IMR-90 (cell line): ENCODE results near the gene SYMPK. TPM values are rescaled to one million over a fixed set of nuclear protein-coding genes. Genes with fewer than 3 reads are reported as not detected.

Experiments
- ATAC-seq: fragments of 200-7000 bp; cut with Tn5 transposase; 2 replicates; pipeline ENCODE4 v1.9.1; 2020; ENCODE audit warnings: low read depth, mild to moderate bottlenecking, moderate library complexity
- BruUV-seq: library from RNA; stranded (reverse); fragments of 400-500 nt; replicated peaks from 2 replicates; lab custom pipeline; 2021; lab: Mats Ljungman, UMichigan
- CTCF ChIA-PET: fragments of 300-600 bp; formaldehyde crosslinking; extraction: SDS; loops from one replicate; lab custom pipeline; 2021; ENCODE audit warnings: antibody characterized with exemption; lab: Yijun Ruan, JAX
- POLR2A ChIA-PET: fragments of 300-600 bp; sonication (Branson Sonifier 250); formaldehyde crosslinking; loops from one replicate; lab custom pipeline; 2022; ENCODE audit warnings: antibody characterized with exemption; ENCODE audit not compliant: unreplicated experiment; lab: Charles Lee
- DNase-seq: peaks from one replicate; pipeline ENCODE4 v3.0.0; 2013
- H2AFZ ChIP-seq: replicated peaks from 2 replicates; pipeline ENCODE3; 2013; ENCODE audit warnings: low read length, mild to moderate bottlenecking; ENCODE audit not compliant: poor library complexity
- H2AK5ac ChIP-seq: 2 replicates; pipeline ENCODE4 v1.6.1; 2013; ENCODE audit warnings: low read depth, low read length, inconsistent platforms
- H2AK9ac ChIP-seq: replicated peaks from 2 replicates; pipeline ENCODE3; 2013; ENCODE audit warnings: mild to moderate bottlenecking, low read depth, low read length, moderate library complexity; ENCODE audit not compliant: poor library complexity
- H2BK120ac ChIP-seq: 2 replicates; pipeline ENCODE4 v1.6.1; 2013; ENCODE audit warnings: low read depth, low read length, inconsistent platforms
- H2BK15ac ChIP-seq: 3 replicates; pipeline ENCODE4 v1.6.1; 2013; ENCODE audit warnings: low read depth, low read length, inconsistent platforms
- H2BK20ac ChIP-seq: 2 replicates; pipeline ENCODE4 v1.6.1; 2013; ENCODE audit warnings: low read depth, mild to moderate bottlenecking, inconsistent platforms, low read length, moderate library complexity
- H2BK5ac ChIP-seq: 2 replicates; pipeline ENCODE4 v1.6.1; 2013; ENCODE audit warnings: mild to moderate bottlenecking, low read depth, low read length, inconsistent platforms; ENCODE audit not compliant: poor library complexity, severe bottlenecking
- H3K14ac ChIP-seq: replicated peaks from 2 replicates; pipeline ENCODE4 v1.6.1; 2013; ENCODE audit warnings: low read depth, low read length, inconsistent platforms
- H3K18ac ChIP-seq: 2 replicates; pipeline ENCODE4 v1.6.1; 2013; ENCODE audit warnings: low read depth, low read length, control low read depth
- H3K23ac ChIP-seq: 2 replicates; pipeline ENCODE4 v1.6.1; 2013; ENCODE audit warnings: low read depth, low read length, inconsistent platforms
- H3K27ac ChIP-seq: 2 replicates; pipeline ENCODE4 v1.5.1; 2013; ENCODE audit warnings: mild to moderate bottlenecking, control low read depth, low read length; ENCODE audit not compliant: insufficient read depth
- H3K27me3 ChIP-seq: 2 replicates; pipeline ENCODE4 v1.6.1; 2013; ENCODE audit warnings: low read length; ENCODE audit not compliant: control insufficient read depth, insufficient read depth
- H3K36me3 ChIP-seq: 2 replicates; pipeline ENCODE4 v1.6.1; 2013; ENCODE audit warnings: low read length, mixed read lengths; ENCODE audit not compliant: control insufficient read depth, insufficient read depth
- H3K4ac ChIP-seq: 2 replicates; pipeline ENCODE4 v1.6.1; 2013; ENCODE audit warnings: low read depth, low read length, inconsistent platforms
- H3K4me1 ChIP-seq: 2 replicates; pipeline ENCODE4 v1.6.1; 2013; ENCODE audit warnings: low read length, mixed read lengths; ENCODE audit not compliant: control insufficient read depth, insufficient read depth
- H3K4me2 ChIP-seq: 2 replicates; pipeline ENCODE4 v1.6.1; 2013; ENCODE audit warnings: low read depth, mild to moderate bottlenecking, control low read depth, low read length, moderate library complexity
- H3K4me3 ChIP-seq: 2 replicates; pipeline ENCODE4 v1.5.1; 2013; ENCODE audit warnings: low read depth, mild to moderate bottlenecking, control low read depth, low read length, moderate library complexity; ENCODE audit not compliant: insufficient read depth
- H3K56ac ChIP-seq: 2 replicates; pipeline ENCODE4 v1.6.1; 2013; ENCODE audit warnings: low read length, inconsistent platforms; ENCODE audit not compliant: insufficient read depth; ENCODE audit errors: extremely low read depth
- H3K79me1 ChIP-seq, 2 experiments: 2 replicates each; pipeline ENCODE4 v1.6.1; 2013; ENCODE audit warnings: low read length in 2 of 2, inconsistent platforms in 1 of 2, low read depth in 1 of 2
- H3K9ac ChIP-seq: 2 replicates; pipeline ENCODE4 v1.6.1; 2013; ENCODE audit warnings: low read depth, low read length, control low read depth
- H3K9me1 ChIP-seq: 2 replicates; pipeline ENCODE4 v1.6.1; 2013; ENCODE audit warnings: low read length, inconsistent platforms; ENCODE audit not compliant: insufficient read depth
- H3K9me3 ChIP-seq: 2 replicates; pipeline ENCODE4 v1.6.1; 2013; ENCODE audit warnings: low read length; ENCODE audit not compliant: control insufficient read depth, insufficient read depth
- H4K20me1 ChIP-seq: 2 replicates; pipeline ENCODE4 v1.6.1; 2013; ENCODE audit warnings: low read length, inconsistent platforms; ENCODE audit not compliant: insufficient read depth
- H4K5ac ChIP-seq: 2 replicates; pipeline ENCODE4 v1.6.1; 2013; ENCODE audit warnings: mild to moderate bottlenecking, low read depth, low read length, control low read depth
- H4K8ac ChIP-seq, 2 experiments: 2 replicates each; pipeline ENCODE4 v1.6.1; 2013; ENCODE audit warnings: low read depth in 2 of 2, low read length in 2 of 2, control low read depth in 1 of 2, inconsistent platforms in 1 of 2
- H4K91ac ChIP-seq: 2 replicates; pipeline ENCODE4 v1.6.1; 2013; ENCODE audit warnings: low read depth, low read length, inconsistent platforms; ENCODE audit not compliant: insufficient read depth
- RCOR1 ChIP-seq: IDR thresholded peaks from 2 replicates; pipeline ENCODE4 v1.6.1; 2012; ENCODE audit warnings: mild to moderate bottlenecking, low read length, improper control_type of control experiment; ENCODE audit not compliant: insufficient replicate concordance
- WGBS, 2 experiments: methylation state at CpG; one replicate each; pipeline versions ENCODE4 v1.1.5 to v1.1.7; 2013; ENCODE audit warnings: missing lambda C conversion rate in 2 of 2; ENCODE audit not compliant: insufficient read length in 1 of 2; ENCODE audit errors: extremely low coverage in 2 of 2; 5-methylcytosine and 5-hydroxymethylcytosine counted together
- dilution Hi-C: fragments of 300-500 bp; cut with HindIII; formaldehyde crosslinking; loops from one replicate; pipeline ENCODE4 v1.14.3; 2018; ENCODE audit warnings: low sequenced_read_pairs; ENCODE audit not compliant: unreplicated experiment
- in situ Hi-C: fragments of 300-500 bp; cut with MboI; formaldehyde crosslinking; loops from 3 replicates; pipeline ENCODE4 v1.14.3; 2019; ENCODE audit warnings: low sequenced_read_pairs, inconsistent platforms, mixed read lengths
- intact Hi-C: fragments of 100-400 bp; cut with micrococcal nuclease; formaldehyde crosslinking; loops from 2 replicates; pipeline ENCODE4 v1.10.0; 2022
- polyA plus RNA-seq, 3 experiments: library from polyadenylated mRNA; depleted of rRNA; stranded (reverse); fragments of >200 nt; gene quantifications; 2 replicates each; pipeline ENCODE4 v1.2.3, GENCODE V29; 2012; ENCODE audit warnings: low replicate concordance in 1 of 3
- total RNA-seq: library from RNA; depleted of rRNA; stranded (reverse); fragments of >200 nt; gene quantifications from 2 replicates; pipeline ENCODE4 v1.2.3, GENCODE V29; 2012

The SYMPK gene
- total and polyA plus RNA-seq, 2 of the 4 experiments (the other 2 are of a cell fraction) = 35.3 to 71.5 TPM

GRCh38 chr19:45825917-45826893 lies 36.7 kb downstream of the SYMPK start:
- in situ Hi-C loops = no loop called here
- Histone ChIP-seq H2BK15ac (no peak overlapping the region), H3K9ac (no peak overlapping the region), H3K79me1 (no peaks in the 10 kb centered on the region; a peak in 1 of 4 replicates), H3K36me3 (peaks cover 85% of the 10 kb centered on the region), H2AFZ (peak overlapping the region; percentile 32), H3K23ac (no peak overlapping the region), H2BK5ac (no peak overlapping the region), H3K9me1 (no peaks in the 10 kb centered on the region), H2BK120ac (no peak overlapping the region), H2BK20ac (no peak overlapping the region), H3K4me1 (no peaks in the 10 kb centered on the region), H2AK9ac (peak overlapping the region; percentile 28), H3K27ac (no peak overlapping the region), H3K56ac (no peak overlapping the region), H3K18ac (no peak overlapping the region), H3K14ac (no peak overlapping the region), H4K5ac (no peak overlapping the region), H4K91ac (no peak overlapping the region), H3K4me2 (no peak overlapping the region), H2AK5ac (no peak overlapping the region), H3K9me3 (no peaks in the 10 kb centered on the region), H3K4ac (no peak overlapping the region), H4K20me1 (peaks cover 3% of the 10 kb centered on the region; the same call in 1 of the 2 replicates), H3K4me3 (no peak overlapping the region), H4K8ac (no peak overlapping the region), H3K27me3 (no peaks in the 10 kb centered on the region)
- POLR2A ChIA-PET = interaction anchor here (0.6 kb wide), 1 partner anchor 50 kb away, joined by 17 read pairs; no protein-coding TSS in a partner anchor
- 83% methylated on average over 8 of the region's 22 CpGs; no CpG with 5 or more reads in 1 of the 2 experiments for WGBS, 2 experiments
- BruUV-seq = no TSS peak
- TF ChIP-seq RCOR1 = no peak
- DNase-seq = no peak
- ATAC-seq = no peak
- intact Hi-C loops = no loop called here
- CTCF ChIA-PET = interaction anchor here (0.8 kb wide), 1 partner anchor 9 kb away, joined by 3 read pairs; no protein-coding TSS in a partner anchor
- dilution Hi-C loops = no loop called here
